Metanephros (tissue), 2 donors: ENCODE results near the gene CASP10. TPM values are rescaled to one million over a fixed set of nuclear protein-coding genes. Genes with fewer than 3 reads are reported as not detected.

Experiments used
- small RNA-seq: library from RNA; depleted of rRNA; stranded (forward); fragments of <200 nt; gene quantifications from one replicate; pipeline ENCODE3, GENCODE V24; 2014; ENCODE audit warnings: low replicate concordance
- total RNA-seq: library from RNA; depleted of rRNA; stranded (reverse); fragments of >200 nt; gene quantifications from one replicate; pipeline ENCODE4 v1.2.3, GENCODE V29; 2014

CASP10 gene
- 23.4 TPM for total RNA-seq

GRCh38 chr2:201182650-201183364, at the start of gene CASP10:
CASP10 (plus strand) TSS chr2:201183141; CDS start chr2:201185778, 2,637 bp downstream.

GRCh38 chr2:201260302-201260800, 77.4 kb downstream of the CASP10 start, which contains the start of gene CASP8:
CASP8 (plus strand) TSS chr2:201260536; CDS start chr2:201266487, 5,951 bp downstream.

Small RNA genes lying within 50 kb of the gene (small RNA-seq; reads per million reads assigned to genes)
- gene AC007283.2 (not detected), gene MTND4LP13 (not detected), gene RNU7-45P (not detected)

Other genes with a start within 250 kb of the CASP10 start
- gene ORC2, start 219.5 kb upstream of the CASP10 start, total RNA-seq: 18.7 TPM
- 20.3 TPM for gene HYCC2, start 111.5 kb upstream of the CASP10 start, total RNA-seq
- gene NDUFB3, start 111.1 kb upstream of the CASP10 start, total RNA-seq: 58.4 TPM
- gene CFLAR, start 67.0 kb upstream of the CASP10 start, total RNA-seq: 115 TPM
- gene CASP8, start 77.4 kb downstream of the CASP10 start, total RNA-seq: 14.5 TPM
- 3.5 TPM for gene FLACC1, start 174.2 kb downstream of the CASP10 start, total RNA-seq